ENCODE measurements around the gene CPSF6. TPM values are rescaled to one million over a fixed set of nuclear protein-coding genes. Genes with fewer than 3 reads are reported as not detected.
"Not testable (repeated sequence)": the region's sequence is repeated elsewhere in the genome, so short reads cannot be mapped to it uniquely, and the experiment has no call there.

CPSF6 gene
- polyA plus RNA-seq, 3 donors, result 11.2 to 24.3 (median 22.9) TPM

DNA sequence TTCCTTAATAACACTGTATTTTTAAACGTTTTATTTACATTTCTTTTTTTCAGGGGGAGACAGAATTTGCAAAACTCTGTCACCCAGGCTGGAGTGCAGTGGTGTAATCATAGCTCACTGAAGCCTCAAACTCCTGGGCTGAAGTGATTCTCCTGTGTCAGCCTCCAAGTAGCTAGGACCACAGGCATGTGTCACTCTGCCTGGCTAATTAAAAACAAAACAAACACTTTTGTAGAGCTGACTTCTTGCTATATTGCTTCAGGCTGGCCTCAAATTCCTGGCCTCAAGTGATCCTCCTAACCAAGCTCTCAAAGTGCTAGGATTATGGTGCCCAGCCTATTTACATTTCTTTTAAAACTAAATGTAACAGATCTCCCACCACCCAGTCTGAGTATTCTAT lies 12.7 kb downstream of the CPSF6 start:
- 14 to 25% (median 23%) methylated on average over 1 of the region's 1 CpG for WGBS, 3 donors
- H3K27ac ChIP-seq (ENCODE audit: low read depth, low read length), result no peak overlapping the region

DNA sequence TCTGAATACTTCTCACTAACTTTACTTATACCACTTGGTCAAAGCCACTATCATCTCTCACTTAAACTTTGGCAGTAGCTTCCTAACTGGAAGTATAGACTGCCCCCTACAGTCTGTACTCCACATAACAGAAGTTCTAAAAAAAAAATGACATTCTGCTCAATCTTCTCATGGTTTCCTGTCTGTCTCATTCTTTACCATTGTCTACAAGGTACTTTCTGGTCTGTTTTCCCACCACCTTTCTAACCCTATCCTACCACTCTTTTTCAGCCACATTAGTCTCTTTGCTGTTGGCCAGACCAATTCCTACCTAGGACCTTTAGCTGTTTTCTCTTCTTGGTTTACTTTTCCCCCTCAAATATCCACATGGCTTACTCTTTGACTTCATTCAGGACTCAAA lies 14.7 kb downstream of the CPSF6 start:
- H3K27ac ChIP-seq (ENCODE audit: low read depth, low read length), result no peak overlapping the region

DNA sequence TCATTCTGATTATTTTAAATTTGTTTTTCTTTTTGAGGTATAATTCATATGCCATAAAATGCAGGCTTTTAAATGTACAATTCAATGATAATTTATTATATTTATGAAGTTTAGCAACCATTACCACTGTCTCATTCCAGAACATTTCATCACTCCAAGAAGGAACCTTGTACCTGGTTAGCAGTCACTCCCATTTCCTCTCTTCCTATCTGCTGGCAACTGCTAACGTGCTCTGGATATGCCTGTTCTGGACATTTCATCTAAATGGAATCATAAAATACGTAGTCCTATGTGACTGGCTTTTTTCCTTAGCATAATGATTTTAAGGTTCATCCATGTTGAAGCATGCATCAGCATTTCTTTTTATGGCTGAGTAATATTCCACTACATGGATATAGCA lies 15.5 kb downstream of the CPSF6 start:
- WGBS, 3 donors, result 69 to 98% (median 85%) methylated on average over 2 of the region's 2 CpGs
- no peak overlapping the region for H3K27ac ChIP-seq (ENCODE audit: low read depth, low read length)

DNA sequence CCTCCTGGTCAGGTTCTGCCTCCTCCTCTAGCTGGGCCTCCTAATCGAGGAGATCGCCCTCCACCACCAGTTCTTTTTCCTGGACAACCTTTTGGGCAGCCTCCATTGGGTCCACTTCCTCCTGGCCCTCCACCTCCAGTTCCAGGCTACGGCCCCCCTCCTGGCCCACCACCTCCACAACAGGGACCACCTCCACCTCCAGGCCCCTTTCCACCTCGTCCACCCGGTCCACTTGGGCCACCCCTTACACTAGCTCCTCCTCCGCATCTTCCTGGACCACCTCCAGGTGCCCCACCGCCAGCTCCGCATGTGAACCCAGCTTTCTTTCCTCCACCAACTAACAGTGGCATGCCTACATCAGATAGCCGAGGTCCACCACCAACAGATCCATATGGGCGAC lies 19.3 kb downstream of the CPSF6 start:
- 93 to 96% (median 96%) methylated on average over 10 of the region's 10 CpGs for WGBS, 3 donors
- no peak overlapping the region for H3K27ac ChIP-seq (ENCODE audit: low read depth, low read length)

DNA sequence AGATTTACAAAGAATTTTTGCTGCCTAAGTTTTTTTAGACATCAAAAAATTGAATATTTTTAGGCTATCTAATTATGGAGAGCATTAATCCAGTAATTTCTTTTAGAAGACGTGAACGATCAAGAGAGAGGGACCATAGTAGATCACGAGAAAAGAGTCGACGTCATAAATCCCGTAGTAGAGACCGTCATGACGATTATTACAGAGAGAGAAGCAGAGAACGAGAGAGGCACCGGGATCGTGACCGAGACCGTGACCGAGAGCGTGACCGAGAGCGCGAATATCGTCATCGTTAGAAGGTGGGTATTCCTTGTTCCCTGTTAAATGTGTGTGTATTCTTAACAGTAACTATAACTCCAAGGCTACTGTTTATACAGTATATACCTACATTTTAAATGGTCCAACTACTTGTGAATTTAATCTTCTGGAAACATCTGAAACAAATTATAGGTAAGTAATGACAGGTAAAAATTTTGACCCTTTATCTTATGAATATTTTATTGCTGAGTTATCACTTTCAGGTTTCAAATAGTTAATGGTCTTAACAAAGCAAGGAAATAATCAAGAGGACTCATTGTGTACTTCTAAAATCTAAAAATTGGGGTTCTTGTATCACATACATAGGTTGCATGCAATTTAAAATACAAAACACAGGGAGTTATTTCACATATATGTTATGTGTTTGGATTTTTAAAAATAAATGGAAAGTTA lies 23.1 kb downstream of the CPSF6 start:
- WGBS, 3 donors, result 97 to 98% (median 98%) methylated on average over 20 of the region's 20 CpGs

DNA sequence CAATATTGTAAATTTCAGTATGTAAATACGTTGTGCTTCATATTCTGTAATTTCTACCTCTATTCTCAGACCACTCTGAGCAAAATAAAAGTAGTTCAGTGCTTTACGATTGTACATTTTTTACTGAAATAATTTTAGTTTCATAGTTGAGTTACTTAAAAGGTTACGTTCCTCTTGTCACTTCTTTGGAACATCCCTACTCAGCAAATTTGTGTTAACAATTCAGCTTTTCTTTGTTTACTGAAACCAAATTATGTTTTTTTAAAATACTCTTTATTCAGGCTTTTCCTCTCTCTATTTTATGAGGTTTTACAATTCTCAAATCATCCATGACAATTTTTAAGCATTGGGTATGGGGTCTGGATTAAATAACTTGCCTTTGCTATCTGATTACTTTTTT lies 25.8 kb downstream of the CPSF6 start:
- 91 to 93% (median 92%) methylated on average over 3 of the region's 3 CpGs for WGBS, 3 donors
- H3K27ac ChIP-seq (ENCODE audit: low read depth, low read length), result no peak overlapping the region

More for the DNA sequence above, 23.1 kb downstream of the CPSF6 start:
- no peak overlapping the region for H3K27ac ChIP-seq (ENCODE audit: low read depth, low read length)

DNA sequence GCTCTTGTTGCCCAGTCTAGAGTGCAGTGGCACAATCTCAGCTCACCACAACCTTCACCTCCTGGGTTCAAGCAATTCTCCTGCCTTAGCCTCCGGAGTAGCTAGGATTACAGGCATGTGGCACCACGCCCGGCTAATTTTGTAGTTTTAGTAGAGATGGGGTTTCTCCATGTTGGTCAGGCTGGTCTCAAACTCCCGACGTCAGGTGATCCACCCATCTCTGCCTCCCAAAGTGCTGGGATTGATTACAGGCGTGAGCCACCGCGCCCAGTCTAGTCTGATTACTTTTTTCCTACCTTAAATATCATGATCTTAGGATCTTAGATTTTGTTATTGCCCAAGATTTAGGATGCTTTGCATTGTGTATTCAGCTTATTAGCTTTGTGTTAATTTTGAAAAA lies 26.3 kb downstream of the CPSF6 start:
- not testable (repeated sequence) for H3K27ac ChIP-seq (ENCODE audit: low read depth, low read length)
- 91 to 94% (median 91%) methylated on average over 8 of the region's 8 CpGs for WGBS, 3 donors

DNA sequence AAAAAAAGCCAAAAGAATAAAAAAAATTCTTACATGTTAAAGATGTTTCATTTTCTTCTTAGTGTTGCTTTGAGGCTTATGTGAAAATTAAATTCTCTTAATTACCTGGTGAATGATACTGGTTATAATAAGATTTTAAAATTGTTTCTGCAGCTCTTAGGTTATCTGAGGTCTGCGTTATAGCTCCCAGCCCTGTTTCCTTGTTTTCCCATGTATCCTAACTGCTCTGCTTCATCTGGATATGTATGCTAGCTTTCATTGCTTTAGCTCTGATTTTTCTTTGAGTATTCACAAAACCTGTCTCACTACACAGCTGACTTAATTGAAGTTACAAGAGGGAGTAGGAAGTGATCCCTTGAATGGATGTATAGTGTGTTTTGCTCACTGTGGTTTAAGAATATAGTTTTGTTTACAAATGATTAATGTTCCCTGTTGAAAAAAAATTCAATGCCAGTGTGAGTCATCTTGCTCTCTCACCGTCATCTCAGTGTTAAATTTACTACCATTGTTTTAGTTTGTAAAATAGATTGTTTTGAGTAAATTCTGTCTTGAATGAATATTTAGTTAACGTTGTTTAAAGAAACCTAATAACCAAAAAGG lies 26.8 kb downstream of the CPSF6 start:
- WGBS, 3 donors, result 76 to 83% (median 77%) methylated on average over 3 of the region's 3 CpGs
- no peak overlapping the region for H3K27ac ChIP-seq (ENCODE audit: low read depth, low read length)

DNA sequence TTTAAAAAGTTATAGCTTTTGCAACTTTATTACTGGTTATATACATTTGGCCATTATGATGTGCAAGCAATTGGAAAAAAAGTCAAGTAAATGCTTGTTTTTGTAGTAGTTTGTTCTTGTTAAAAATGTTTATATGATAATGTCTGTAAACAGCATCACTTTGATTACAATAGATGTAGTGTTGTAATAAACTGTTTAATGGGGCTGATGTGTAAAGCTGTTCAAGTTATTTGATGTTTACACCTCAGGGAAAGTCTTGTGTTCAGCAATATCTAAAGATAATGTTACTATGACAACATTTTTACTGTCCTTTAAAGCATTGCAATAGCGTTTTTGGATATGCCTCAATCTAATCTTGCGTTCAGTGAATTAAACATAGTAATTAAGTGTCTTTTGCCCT lies 30.4 kb downstream of the CPSF6 start:
- no peak overlapping the region for H3K27ac ChIP-seq (ENCODE audit: low read depth, low read length)
- WGBS, 3 donors, result 78 to 93% (median 92%) methylated on average over 2 of the region's 2 CpGs

DNA sequence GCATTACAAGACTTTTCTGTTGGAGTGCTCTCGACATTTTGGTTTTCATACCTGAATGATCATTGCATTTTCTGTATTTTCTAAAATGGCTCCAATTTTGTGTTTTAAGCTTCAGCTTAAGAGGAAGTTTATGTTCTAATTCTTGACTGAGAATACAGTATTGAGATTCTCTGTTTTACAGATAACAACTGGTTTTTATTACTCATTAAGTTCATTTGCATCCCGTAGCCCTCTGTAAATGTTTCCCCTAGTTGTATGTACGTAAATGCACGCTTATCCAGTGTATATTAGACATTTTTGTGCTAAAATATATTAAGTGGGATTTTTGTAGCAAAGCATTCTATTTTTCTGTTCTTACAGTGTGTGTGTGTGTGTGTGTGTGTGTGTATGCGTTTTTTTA lies 33.1 kb downstream of the CPSF6 start:
- no peak overlapping the region for H3K27ac ChIP-seq (ENCODE audit: low read depth, low read length)
- 94 to 95% (median 94%) methylated on average over 5 of the region's 5 CpGs for WGBS, 3 donors

DNA sequence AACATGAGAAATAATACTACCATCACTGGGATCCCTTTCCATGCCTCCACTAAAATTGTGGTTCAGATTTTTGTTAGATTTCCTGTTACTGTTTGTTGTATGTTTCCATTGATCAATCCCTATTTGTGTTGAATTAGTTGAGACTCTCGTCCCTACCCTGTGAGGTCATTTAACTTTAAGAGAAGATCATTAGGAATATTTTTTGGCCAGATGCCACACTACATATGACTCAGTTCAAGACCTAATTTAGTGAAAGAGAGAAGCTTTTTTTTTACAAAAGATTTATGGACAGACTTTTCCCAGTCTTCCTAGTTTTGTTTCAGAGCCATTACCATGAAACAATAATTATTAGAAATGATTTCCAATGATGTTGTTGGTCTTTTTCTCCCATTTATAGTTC lies 35.5 kb downstream of the CPSF6 start:
- no peak overlapping the region for H3K27ac ChIP-seq (ENCODE audit: low read depth, low read length)
- WGBS, 3 donors, result 13 to 62% (median 53%) methylated on average over 1 of the region's 1 CpG

DNA sequence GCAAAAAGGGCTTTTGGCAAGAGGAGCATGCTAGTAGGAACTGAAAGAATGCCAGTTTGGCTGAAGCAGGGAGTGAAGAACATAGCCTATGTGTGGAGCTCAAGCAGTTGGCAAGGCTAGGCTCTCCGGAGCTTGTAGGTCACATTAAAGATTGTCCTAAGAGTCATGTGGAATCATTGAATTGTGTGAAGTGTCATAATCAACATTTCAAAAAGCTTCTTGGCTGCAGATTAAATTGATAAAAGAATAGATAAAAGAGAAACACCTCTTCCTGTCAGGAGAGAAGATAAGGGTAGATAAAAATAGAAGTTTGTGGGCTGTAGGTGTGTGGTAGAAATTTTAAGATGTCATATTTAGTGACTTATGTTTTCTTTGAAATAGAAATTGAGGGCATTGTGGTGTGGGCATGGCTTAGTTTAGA lies 36.1 kb downstream of the CPSF6 start:
- 38 to 61% (median 47%) methylated on average over 1 of the region's 1 CpG for WGBS, 3 donors
- H3K27ac ChIP-seq (ENCODE audit: low read depth, low read length), result no peak overlapping the region

DNA sequence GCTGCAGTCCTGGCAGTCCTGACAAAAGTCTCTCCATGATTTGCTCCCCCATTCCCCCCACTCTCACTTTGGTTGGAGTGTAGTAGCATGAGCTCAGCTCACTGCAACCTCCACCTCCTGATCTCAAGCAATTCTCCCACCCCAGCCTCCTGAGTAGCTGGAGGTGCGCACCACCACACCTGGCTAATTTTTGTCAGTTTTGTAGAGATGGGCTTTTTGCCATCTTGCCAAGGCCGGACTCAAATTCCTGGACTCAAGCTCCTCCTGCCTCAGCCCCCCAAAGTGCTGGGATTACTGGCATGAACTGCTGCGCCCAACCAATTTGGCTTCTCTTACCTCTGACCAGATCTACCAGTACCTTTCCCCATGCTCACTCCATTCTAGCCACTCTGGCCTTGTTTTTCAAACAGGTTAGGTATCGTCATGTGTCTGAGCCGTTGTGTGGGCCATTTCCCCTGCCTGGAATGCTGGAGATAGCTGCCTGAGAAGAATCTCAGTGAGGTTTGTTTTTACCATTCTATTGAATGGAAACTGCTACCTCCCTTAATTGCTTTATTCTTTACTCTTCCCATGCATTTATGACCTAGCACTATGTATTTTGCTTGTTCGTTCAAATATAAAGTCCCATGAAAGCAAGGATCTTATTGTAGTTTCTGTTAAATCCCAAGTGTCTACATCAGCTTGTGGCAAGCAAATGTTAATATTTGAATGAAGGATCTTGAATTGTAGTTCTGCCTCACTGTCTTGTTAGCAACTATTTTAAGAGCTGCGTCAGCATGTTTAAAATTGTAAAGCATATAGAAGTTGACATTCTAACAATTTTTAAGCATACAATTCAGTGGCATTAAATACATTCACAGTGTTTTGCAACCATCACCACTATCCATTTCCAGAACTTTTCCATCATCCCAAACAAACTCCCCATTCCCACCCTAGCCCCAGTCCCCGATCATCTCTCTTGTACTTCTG lies 39.7 kb downstream of the CPSF6 start:
- no peak overlapping the region for H3K27ac ChIP-seq (ENCODE audit: low read depth, low read length)
- WGBS, 3 donors, result 84 to 90% (median 84%) methylated on average over 8 of the region's 8 CpGs

DNA sequence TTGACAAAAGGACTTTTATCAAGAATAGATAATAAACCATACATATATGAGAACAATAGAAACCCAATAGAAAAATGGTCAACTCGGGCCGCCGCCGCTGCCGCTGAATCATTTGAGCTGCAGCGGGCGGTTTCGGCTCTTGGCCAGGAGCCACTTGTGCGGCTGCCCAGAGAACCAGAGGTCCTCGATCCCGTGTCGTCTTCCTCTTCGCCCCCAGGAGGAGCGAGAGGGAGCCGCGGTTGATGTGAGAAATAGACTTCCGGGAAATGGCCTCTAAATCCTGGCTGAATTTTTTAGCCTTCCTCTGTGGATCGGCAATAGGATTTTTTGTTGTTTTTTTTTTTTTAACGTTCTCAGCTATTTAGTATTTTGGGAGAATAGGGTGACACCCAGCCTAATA lies 44.8 kb downstream of the CPSF6 start:
- WGBS, 3 donors, result 1 to 5% (median 2%) methylated on average over 19 of the region's 19 CpGs

DNA sequence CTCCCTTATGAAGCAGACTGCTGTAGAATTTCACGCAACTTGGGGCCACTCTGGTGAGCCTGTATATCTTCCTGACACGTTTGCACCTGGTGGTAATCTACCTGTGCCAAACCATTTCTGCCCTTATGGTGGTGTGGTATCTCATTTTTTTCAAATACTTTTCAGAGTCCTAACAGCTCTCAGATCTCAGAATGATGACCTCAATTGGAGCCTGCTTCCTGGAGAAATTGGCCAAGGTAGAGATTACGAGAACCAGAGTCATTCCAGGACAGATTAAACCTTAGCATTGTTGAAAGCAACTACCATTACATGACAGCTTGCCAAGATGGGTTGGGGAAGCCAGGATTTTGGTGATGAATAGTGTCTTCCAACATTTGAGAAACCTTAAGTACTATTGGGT lies 48.2 kb downstream of the CPSF6 start:
- no peak overlapping the region for H3K27ac ChIP-seq (ENCODE audit: low read depth, low read length)
- WGBS, 3 donors, result 47 to 72% (median 69%) methylated on average over 3 of the region's 3 CpGs

More for the DNA sequence above, 44.8 kb downstream of the CPSF6 start:
- H3K27ac ChIP-seq (ENCODE audit: low read depth, low read length), result no peak overlapping the region

DNA sequence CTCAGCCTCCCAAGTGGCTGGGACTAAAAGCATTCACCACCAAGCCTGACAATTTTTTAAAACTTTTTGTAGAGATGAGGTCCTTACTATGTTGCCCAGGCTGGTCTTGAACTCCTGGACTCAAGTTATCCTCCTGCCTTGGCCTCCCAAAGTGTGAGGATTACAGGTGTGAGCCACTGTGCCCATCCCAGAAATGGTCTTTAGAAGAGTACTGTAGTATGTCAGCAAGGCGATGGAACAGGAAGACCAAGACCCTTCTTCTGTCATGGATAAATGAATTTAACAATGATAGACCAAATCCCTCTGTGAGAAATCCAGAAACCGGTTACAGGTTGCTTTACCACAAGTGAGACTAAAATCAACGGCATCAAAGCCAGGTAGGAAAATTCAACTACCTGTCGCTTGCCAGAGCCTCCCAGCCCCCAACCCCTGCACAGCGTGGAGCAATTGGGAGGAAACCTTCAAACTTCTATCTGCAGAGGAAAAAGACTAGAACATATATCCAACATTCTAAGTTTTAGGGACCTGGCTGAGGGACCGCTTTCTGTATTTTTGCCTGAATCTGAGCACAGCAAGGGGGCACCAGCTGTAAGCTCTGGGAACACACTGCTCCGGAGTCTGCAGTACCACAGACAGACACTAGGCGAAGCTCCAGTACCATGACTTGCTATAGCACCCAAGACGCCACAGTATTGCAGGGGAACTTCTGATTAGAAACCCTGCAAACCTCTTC lies 51.3 kb downstream of the CPSF6 start:
- WGBS, 3 donors, result 14 to 33% (median 32%) methylated on average over 9 of the region's 9 CpGs
- no peak overlapping the region for H3K27ac ChIP-seq (ENCODE audit: low read depth, low read length)

DNA sequence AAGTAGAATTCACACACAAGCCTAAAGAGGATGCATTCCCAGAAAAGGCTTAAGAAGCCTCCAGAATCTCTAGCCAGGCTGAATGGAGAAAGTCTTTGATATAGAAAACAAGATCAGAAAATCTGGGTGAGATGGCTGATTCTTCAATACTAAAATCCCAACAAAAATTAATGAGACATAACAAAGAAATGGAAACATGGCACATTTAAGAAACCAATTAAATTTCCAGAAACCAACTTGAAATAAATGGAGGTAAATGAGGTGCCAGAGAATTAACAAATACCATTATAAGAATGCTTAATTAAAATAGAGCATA lies 51.9 kb downstream of the CPSF6 start:
- no peak overlapping the region for H3K27ac ChIP-seq (ENCODE audit: low read depth, low read length)

DNA sequence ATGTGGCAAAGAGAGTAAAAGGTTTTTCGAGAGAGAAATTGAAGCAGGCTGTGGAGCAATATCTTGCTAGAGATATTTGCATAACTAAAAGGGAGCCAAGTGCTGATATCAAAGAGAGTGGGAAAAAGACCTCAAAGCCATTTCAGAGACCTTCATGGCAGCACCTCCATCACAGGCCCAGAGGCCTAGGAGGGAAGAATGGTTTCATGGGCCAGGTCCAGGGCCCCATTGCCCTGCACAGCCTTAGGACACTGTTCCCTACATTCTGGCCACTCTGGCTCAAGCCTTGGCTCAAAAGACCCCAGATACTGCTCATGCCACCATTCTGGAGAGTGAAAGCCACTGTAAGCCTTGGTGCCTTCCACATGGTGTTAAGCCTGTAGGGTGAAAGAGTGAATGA lies 58.8 kb downstream of the CPSF6 start:
- WGBS, 3 donors, result 88 to 93% (median 89%) methylated on average over 1 of the region's 1 CpG
- no peak overlapping the region for H3K27ac ChIP-seq (ENCODE audit: low read depth, low read length)

DNA sequence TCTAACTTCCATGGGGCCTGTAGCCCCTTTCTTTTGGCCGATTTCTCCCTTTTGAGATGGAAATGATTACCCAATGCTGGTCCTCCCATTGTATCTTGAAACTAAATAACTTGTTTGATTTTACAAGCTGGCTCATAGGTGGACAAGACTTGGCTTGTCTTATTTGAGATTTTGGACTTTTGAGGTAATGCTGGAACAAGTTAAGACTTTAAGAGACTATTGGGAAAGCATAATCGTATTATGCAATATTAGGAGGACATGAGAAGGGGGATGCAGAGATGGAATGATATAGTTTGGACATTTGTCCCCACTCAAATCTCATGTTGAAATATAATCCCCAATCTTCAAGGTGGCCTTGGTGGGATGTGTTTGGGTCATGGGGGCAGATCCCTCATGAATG lies 59.6 kb downstream of the CPSF6 start:
- H3K27ac ChIP-seq (ENCODE audit: low read depth, low read length), result no peak overlapping the region
- WGBS, 3 donors, result 83 to 92% (median 88%) methylated on average over 2 of the region's 2 CpGs
